ENCODE measurements around the gene GNL1. TPM values are rescaled to one million over a fixed set of nuclear protein-coding genes. Genes with fewer than 3 reads are reported as not detected.

The GNL1 gene
- 28.4 to 36.7 TPM (median 33.9 TPM) in 5 replicates for total RNA-seq (2022; extraction: Qiagen RNA extraction)

GRCh38 chr6:30556066-30556905 is at the start of gene GNL1:
Gene GNL1 (minus strand): TSS chr6:30556489. CDS start chr6:30556203, 286 bp downstream.

DNA sequence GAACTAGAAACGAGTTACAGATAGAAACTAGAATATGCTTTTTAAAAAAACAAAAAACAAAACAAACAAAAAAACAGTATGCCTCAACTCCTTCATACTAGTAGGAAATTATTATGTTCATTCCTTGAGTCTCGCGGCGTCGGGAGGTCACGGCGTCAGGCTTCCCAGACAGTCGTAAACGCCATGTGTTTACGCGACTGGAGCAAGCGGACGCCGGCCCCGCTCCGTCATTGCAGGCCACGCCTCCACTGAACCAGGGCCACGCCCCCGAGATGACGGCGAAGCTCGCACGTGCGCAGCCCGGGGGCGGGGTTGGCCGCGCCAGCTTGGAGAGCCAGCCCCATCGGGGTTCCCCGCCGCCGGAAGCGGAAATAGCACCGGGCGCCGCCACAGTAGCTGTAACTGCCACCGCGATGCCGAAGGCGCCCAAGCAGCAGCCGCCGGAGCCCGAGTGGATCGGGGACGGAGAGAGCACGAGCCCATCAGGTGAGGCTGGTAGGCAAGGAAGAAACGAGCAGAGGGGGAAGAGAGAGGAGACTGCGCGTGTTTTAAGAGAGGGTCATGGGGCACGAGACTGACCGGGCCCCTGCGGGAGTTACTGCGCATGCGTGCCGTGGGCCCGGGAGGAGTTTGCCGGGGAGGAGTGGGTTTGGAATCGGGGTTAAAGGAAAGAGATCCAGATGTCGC is 14.9 kb upstream of the GNL1 start, which contains the start of gene ABCF1:
TSS of gene ABCF1 (plus strand) at position 368 of the 687 bp plus-strand sequence. CDS start at position 414, 46 bp downstream.

GRCh38 chr6:30556906-30557682 is 805 bp upstream of the GNL1 start, which contains the start of gene PRR3:
Gene PRR3 (plus strand): TSS chr6:30557295. CDS start chr6:30557345, 50 bp downstream.

Other genes starting within 250 kb of the GNL1 start
- gene TRIM39, start 229.6 kb downstream of the GNL1 start, total RNA-seq (2022; extraction: Qiagen RNA extraction) = 6.7 to 8.1 TPM (median 7.4 TPM) in 5 replicates
- gene RPP21, start 211.3 kb downstream of the GNL1 start, total RNA-seq (2022; extraction: Qiagen RNA extraction) = 62.2 to 73.8 TPM (median 71.8 TPM) in 5 replicates
- gene HLA-E, start 67.0 kb downstream of the GNL1 start, total RNA-seq (2022; extraction: Qiagen RNA extraction) = 60.3 to 71.4 TPM (median 61.8 TPM) in 5 replicates
- 14.5 to 17.3 TPM (median 16.5 TPM) in 5 replicates for gene PRR3, start 806 bp upstream of the GNL1 start, total RNA-seq (2022; extraction: Qiagen RNA extraction)
- 50.4 to 58.2 TPM (median 52.3 TPM) in 5 replicates for gene ABCF1, start 15.0 kb upstream of the GNL1 start, total RNA-seq (2022; extraction: Qiagen RNA extraction)
- gene PPP1R10, start 60.8 kb upstream of the GNL1 start, total RNA-seq (2022; extraction: Qiagen RNA extraction) = 26.3 to 47.1 TPM (median 29.0 TPM) in 5 replicates
- gene MRPS18B, start 61.4 kb upstream of the GNL1 start, total RNA-seq (2022; extraction: Qiagen RNA extraction) = 71.4 to 116 TPM (median 73.6 TPM) in 5 replicates
- 4.5 to 5.9 TPM (median 5.6 TPM) in 5 replicates for gene ATAT1, start 70.4 kb upstream of the GNL1 start, total RNA-seq (2022; extraction: Qiagen RNA extraction)
- 10.2 to 14.6 TPM (median 13.1 TPM) in 5 replicates for gene C6orf136, start 90.6 kb upstream of the GNL1 start, total RNA-seq (2022; extraction: Qiagen RNA extraction)
- gene DHX16, start 116.5 kb upstream of the GNL1 start, total RNA-seq (2022; extraction: Qiagen RNA extraction) = 26.3 to 30.5 TPM (median 28.5 TPM) in 5 replicates
- gene PPP1R18, start 130.2 kb upstream of the GNL1 start, total RNA-seq (2022; extraction: Qiagen RNA extraction) = 39.8 to 48.8 TPM (median 45.5 TPM) in 5 replicates
- gene NRM, start 134.5 kb upstream of the GNL1 start, total RNA-seq (2022; extraction: Qiagen RNA extraction) = 20.0 to 29.7 TPM (median 29.0 TPM) in 5 replicates
- 16.6 to 24.7 TPM (median 18.4 TPM) in 5 replicates for gene MDC1, start 160.8 kb upstream of the GNL1 start, total RNA-seq (2022; extraction: Qiagen RNA extraction)
- 792 to 978 TPM (median 919 TPM) in 5 replicates for gene TUBB, start 163.9 kb upstream of the GNL1 start, total RNA-seq (2022; extraction: Qiagen RNA extraction)
- gene FLOT1, start 186.2 kb upstream of the GNL1 start, total RNA-seq (2022; extraction: Qiagen RNA extraction) = 81.9 to 102 TPM (median 96.8 TPM) in 5 replicates
- 97.9 to 167 TPM (median 130 TPM) in 5 replicates for gene IER3, start 188.1 kb upstream of the GNL1 start, total RNA-seq (2022; extraction: Qiagen RNA extraction)

All from A549 treated with CORT108297 at 1 μM for 4 hours (cell line).